HG02798 (cell line): ENCODE data around the gene CHCHD6.

Source experiments
- ATAC-seq: cut with Tn5 transposase; IDR thresholded peaks from one replicate; pipeline ENCODE4 v1.9.1; 2021; ENCODE audit warnings: mild to moderate bottlenecking; ENCODE audit not compliant: unreplicated experiment, poor library complexity

CHCHD6 gene

GRCh38 chr3:126964950-126965349 is 260.9 kb downstream of the CHCHD6 start:
- no peak for ATAC-seq

DNA sequence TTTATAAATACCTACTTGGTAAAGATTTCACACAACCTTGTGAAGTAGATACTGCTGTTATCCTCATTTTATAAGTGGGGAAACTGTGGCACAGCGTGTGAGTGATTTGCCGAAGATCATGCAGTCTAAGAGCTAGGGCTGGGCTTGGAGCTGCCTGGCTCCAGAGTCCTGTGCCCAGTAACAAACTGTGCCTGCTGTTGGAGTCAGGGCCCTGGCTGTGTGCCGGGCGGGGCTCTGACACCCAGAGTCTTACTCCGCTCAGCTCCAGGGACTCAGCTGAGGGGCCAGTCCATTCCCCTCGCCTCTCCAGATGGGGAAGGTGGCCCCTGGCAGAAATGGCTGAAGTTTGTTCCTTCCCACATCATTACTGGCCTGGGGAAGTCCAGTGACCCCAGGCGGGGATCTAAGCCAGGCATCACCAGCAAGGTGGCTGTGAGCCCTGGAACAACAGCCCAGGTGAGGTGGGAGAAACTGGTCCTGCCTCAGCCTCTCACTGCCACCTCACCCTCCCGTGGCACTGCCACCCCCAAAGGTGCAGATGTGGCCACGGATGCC is 261.6 kb downstream of the CHCHD6 start:
- no peak for ATAC-seq

DNA sequence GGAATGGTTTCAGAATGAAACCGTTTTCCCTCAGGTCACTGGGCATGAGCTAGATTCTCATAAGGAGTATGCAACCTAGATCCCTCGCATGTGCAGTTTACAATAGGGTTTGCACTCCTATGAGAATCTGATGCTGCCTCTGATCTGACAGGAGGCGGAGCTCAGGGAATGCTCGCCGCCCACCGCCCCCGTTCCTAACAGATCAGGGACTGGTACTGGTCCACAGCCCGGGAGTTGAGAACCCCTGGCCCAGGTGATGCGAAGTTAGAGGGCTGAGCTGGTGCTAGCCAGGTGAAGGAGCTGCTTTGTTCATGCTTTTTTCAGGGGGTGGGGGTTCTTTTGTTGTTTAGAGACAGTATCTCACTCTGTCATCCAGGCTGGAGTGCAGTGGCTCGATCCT is 263.3 kb downstream of the CHCHD6 start:
- no peak for ATAC-seq

GRCh38 chr3:126968391-126969390 is 264.7 kb downstream of the CHCHD6 start:
- ATAC-seq, result no peak

DNA sequence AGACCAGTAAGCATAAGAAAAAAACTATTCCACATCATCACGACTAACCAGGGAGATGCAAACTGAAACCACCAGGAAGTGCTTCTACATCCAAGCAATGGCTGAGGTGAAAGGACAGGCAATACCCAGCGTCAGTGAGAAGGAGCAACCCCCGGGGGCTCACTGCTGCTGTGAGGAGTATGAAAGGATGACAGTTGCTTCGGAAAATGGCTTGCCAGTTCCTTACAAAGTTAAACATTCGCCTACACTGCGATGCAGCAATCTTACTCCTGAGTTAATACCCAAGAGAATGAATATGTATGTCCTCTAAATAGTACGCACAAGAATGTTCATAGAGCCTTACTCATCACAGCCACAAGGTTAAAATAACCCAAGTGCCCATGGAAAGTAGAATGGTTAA is 265.5 kb downstream of the CHCHD6 start:
- ATAC-seq, result no peak

DNA sequence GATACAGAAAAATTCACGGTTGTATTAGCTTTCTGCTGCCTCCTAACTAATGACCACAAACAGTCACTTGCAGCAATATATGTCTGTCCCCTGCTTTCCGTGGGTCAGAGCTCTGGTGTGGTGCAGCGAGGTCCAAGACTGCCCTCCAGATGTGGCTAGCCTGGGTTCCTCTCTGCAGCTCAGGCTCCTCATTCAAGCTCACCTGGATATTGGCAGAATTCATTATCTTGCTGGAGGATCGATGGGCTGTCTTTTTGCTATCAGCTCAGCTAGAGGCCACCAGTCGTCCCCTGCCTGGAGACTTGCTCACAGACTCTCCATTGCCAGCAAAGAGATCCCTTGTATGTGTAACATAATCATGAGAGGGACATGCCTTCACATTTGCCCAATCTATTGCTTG is 266.1 kb downstream of the CHCHD6 start:
- no peak for ATAC-seq

DNA sequence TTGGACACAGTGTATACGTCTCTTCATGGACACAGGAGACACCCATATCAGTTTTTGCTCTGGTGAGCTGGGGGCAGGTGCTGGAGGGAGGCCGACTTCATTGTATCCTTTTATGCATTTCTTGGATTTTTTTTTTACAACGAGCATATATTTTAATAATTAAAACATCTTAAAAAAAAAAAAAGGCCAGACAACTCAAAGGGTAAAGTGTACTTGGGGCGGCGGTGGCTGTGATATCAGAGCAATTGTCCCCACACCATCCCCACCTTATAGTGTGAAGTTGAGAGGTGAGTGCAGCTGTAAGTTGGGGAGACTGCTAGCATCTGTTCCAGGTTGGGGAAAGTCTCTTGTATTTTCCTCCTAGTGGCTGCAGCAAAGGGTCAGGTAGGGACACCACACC is 266.9 kb downstream of the CHCHD6 start:
- no peak for ATAC-seq

GRCh38 chr3:126971891-126972351 is 267.9 kb downstream of the CHCHD6 start:
- no peak for ATAC-seq

- ATAC-seq, result no peak
Observed at GRCh38 chr3:126972866-126973265, 268.8 kb downstream of the CHCHD6 start.

DNA sequence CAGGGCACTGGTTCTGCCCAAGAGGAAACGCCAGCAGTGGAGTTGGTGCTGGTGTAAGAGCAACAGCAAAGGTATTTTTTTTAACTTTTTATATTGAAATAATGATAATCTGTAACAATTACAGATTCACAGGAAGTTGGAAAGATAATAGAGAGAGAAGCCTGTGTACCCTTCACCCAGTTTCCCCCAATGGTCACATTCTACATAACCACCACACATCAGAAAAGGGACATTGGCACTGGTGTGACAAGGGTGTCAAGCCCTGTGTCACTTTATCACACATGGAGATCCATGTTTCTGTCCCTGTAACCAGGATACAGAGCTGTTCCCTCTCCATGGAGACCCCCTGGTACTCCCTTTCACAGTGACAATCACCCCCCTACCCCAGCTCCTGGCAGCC is 269.8 kb downstream of the CHCHD6 start:
- ATAC-seq, result no peak

- no peak for ATAC-seq
Observed at GRCh38 chr3:126974756-126975155, 270.7 kb downstream of the CHCHD6 start.

- ATAC-seq, result no peak
Observed at GRCh38 chr3:126976906-126977305, 272.9 kb downstream of the CHCHD6 start.

DNA sequence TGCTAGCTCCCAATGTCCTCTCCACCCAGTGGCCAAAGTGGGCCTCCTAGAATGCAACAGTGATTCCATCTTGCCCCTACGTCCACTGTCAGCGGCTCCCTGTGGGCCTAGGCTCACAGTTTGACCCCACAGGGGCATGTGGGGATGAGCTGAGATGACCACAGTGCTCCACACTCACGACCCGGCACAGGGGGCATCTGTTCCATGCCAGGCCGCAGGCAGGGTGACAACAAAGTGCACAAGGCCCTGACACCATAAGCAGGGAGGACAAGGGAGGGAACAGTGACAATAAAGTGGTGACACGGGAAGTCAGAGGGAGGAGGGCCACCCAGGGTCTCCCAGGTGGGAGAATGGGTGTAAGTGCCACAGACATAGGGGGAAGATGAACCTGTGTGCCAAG is 273.8 kb downstream of the CHCHD6 start:
- no peak for ATAC-seq

GRCh38 chr3:126978291-126978690 is 274.3 kb downstream of the CHCHD6 start:
- no peak for ATAC-seq

- ATAC-seq, result no peak
Observed at GRCh38 chr3:126979046-126979628, 275.1 kb downstream of the CHCHD6 start.

GRCh38 chr3:126980266-126980811 is 276.3 kb downstream of the CHCHD6 start:
- no peak for ATAC-seq

DNA sequence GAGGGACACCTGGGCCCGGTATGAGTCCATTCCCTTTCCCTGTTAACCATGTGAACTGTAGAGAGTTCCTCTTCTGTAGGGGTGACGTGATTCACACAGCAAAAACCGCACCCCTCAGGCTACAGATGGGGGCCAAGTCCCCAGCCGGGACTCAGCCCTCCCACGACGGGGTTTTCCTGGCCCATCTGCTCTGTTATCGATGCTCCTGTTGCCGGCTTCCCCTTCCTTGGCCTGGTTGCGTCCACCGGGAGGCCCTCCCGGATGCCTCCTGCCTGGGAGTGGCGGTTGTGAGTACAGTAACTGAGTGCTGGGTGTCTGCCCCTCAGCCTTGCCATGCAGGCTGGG is 278.1 kb downstream of the CHCHD6 start:
- ATAC-seq, result peak; percentile 30

DNA sequence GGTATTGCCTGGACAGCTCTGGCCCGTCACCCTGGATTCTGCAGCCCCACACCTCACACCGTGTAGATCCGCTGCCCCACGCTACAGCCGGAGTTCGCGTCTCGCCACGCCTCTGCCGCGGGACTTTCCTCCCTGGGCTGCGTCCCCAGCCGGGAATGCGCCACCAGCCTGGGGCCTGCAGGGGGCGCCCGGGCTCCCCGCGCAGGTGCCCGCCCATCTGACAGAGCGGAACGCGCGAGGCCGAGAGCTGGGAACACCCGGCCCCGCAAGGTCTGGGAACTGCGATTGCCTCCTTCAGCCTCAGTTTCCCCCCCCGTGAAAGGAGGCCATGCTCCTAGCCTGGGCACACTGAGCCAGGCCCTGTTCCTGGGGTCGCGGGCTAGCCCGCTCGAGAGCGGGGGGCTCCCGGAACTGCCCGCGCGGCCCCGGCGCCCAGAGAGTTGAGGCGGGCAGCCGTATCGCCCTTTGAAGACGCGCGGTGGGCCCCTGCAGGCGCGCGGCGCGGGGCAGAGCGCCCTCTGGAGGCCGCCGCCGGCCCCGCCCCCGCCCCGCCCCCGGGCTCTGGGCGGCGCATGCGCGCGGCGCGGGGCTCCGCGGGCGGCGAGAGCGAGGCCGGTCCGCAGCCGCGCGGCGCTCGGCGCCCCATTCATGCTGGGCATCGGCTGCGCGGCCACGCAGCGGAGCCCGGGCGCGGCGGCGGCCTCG is 278.6 kb downstream of the CHCHD6 start, which contains the start of gene PLXNA1:
Gene PLXNA1 (plus strand): TSS at position 645 of the 705 bp plus-strand sequence. CDS start 5,479 bp downstream, outside the sequence.
- peak; percentile 77 for ATAC-seq

- peak; percentile 4 for ATAC-seq
Observed at GRCh38 chr3:126983276-126983652, 279.2 kb downstream of the CHCHD6 start.

DNA sequence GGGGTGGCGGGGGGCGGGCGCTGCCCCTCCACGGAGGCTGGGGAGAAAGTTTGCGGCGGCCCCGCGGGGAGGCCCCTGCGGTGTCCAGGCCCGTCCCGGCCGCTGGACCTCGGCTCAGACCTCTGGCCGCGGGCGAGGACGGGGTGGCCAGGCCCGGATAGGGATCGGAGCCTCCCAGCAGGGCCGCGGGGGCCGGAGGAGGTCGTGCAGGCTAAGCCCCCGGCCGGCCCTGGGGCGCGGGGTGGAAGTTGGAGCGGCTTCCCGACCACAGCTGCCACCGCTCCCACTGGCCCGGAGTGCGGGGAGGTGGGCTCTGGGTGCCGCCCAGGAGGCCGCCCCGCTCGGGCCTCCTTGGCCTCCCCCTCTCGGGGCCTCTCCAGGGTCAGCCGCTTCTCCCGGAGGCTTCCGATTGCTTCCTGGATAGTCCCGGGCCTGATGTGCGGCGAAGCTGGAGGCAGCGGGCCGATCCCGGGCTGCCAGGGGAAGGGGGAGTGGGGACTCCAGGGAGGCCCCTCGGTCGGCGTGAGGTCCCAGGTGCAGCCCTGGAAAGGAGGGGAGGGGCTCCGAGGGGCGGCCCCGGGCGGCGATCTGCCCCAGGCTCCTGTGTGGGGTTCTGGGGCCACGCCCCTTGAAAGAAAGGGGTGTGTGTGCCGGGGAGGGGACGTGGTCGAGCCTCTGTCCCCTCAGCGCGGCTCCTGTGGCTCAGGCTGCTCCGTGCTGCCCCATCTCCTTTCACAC is 279.8 kb downstream of the CHCHD6 start:
- no peak for ATAC-seq
